ENCODE results near the gene TMED10.

- TF ChIP-seq POLR2A (IDR thresholded peaks at IDR 0.05; ENCODE audit: low read length) (no peak), GATA1 (IDR thresholded peaks at IDR 0.05; ENCODE audit: low read depth, low read length) (no peak)
These were observed 57.4 kb downstream of the TMED10 start for GRCh38 chr14:75119056-75119455.

Measured in erythroblast (primary cell).